ENCODE results near the gene NCAM1.

- no peak for TF ChIP-seq EP300 (IDR thresholded peaks at IDR 0.05)
- TF ChIP-seq, protein P1, sequence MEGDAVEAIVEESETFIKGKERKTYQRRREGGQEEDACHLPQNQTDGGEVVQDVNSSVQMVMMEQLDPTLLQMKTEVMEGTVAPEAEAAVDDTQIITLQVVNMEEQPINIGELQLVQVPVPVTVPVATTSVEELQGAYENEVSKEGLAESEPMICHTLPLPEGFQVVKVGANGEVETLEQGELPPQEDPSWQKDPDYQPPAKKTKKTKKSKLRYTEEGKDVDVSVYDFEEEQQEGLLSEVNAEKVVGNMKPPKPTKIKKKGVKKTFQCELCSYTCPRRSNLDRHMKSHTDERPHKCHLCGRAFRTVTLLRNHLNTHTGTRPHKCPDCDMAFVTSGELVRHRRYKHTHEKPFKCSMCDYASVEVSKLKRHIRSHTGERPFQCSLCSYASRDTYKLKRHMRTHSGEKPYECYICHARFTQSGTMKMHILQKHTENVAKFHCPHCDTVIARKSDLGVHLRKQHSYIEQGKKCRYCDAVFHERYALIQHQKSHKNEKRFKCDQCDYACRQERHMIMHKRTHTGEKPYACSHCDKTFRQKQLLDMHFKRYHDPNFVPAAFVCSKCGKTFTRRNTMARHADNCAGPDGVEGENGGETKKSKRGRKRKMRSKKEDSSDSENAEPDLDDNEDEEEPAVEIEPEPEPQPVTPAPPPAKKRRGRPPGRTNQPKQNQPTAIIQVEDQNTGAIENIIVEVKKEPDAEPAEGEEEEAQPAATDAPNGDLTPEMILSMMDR (IDR thresholded peaks at IDR 0.05): peak in 1 of 4 experiments; percentile 19
- no peak for TF ChIP-seq POLR2A (IDR thresholded peaks at IDR 0.05)
Observed at GRCh38 chr11:112963368-112963955, 2.2 kb downstream of the NCAM1 start.
